H9 (cell line): ENCODE results near the gene MAN1A1. TPM values are rescaled to one million over a fixed set of nuclear protein-coding genes. Genes with fewer than 3 reads are reported as not detected.

Source experiments
- DNase-seq: peaks from one replicate; pipeline ENCODE4 v3.0.0-alpha.2; 2017
- H2AFZ ChIP-seq: one replicate; pipeline ENCODE4 v1.6.1; 2013; ENCODE audit warnings: mild to moderate bottlenecking, low read length, control low read depth, moderate library complexity
- H2AK5ac ChIP-seq: 2 replicates; pipeline ENCODE4 v1.6.1; 2013; ENCODE audit warnings: low read length, control low read depth, mixed read lengths; ENCODE audit not compliant: insufficient read length
- H2BK120ac ChIP-seq: one replicate; pipeline ENCODE4 v1.6.1; 2013; ENCODE audit warnings: low read depth, mild to moderate bottlenecking, low read length, control low read depth, inconsistent platforms; ENCODE audit not compliant: poor library complexity, severe bottlenecking
- H2BK12ac ChIP-seq: 2 replicates; pipeline ENCODE4 v1.6.1; 2013; ENCODE audit warnings: low read length, control low read depth, mixed read lengths, low read depth; ENCODE audit not compliant: insufficient read length
- H2BK15ac ChIP-seq: 2 replicates; pipeline ENCODE4 v1.6.1; 2013; ENCODE audit warnings: low read depth, low read length, control low read depth
- H2BK20ac ChIP-seq: one replicate; pipeline ENCODE4 v1.6.1; 2013; ENCODE audit warnings: low read depth, mild to moderate bottlenecking, low read length, control low read depth, inconsistent platforms; ENCODE audit not compliant: poor library complexity, severe bottlenecking
- H2BK5ac ChIP-seq: 2 replicates; pipeline ENCODE4 v1.6.1; 2013; ENCODE audit warnings: low read length, control low read depth, mixed read lengths; ENCODE audit not compliant: insufficient read length
- H3K14ac ChIP-seq: 2 replicates; pipeline ENCODE4 v1.6.1; 2013; ENCODE audit warnings: low read length, control low read depth; ENCODE audit not compliant: insufficient read depth
- H3K18ac ChIP-seq: 2 replicates; pipeline ENCODE4 v1.6.1; 2013; ENCODE audit warnings: low read depth, mild to moderate bottlenecking, mixed read lengths, low read length, control low read depth; ENCODE audit not compliant: insufficient read length
- H3K23ac ChIP-seq: 2 replicates; pipeline ENCODE4 v1.6.1; 2013; ENCODE audit warnings: low read length, control low read depth, mixed read lengths, low read depth; ENCODE audit not compliant: insufficient read length
- H3K23me2 ChIP-seq: 2 replicates; pipeline ENCODE4 v1.6.1; 2013; ENCODE audit warnings: low read depth, mild to moderate bottlenecking, mixed read lengths, low read length, control low read depth; ENCODE audit not compliant: insufficient read length, poor library complexity, severe bottlenecking
- H3K27ac ChIP-seq: 2 replicates; pipeline ENCODE4 v1.5.1; 2013; ENCODE audit warnings: low read length, control low read depth, mixed read lengths, low read depth; ENCODE audit not compliant: insufficient read length
- H3K27me3 ChIP-seq: 2 replicates; pipeline ENCODE4 v1.6.1; 2013; ENCODE audit warnings: low read length, control low read depth, inconsistent platforms; ENCODE audit not compliant: insufficient read depth
- H3K4ac ChIP-seq: 2 replicates; pipeline ENCODE4 v1.6.1; 2013; ENCODE audit warnings: low read depth, mild to moderate bottlenecking, control low read depth, inconsistent platforms, low read length, moderate library complexity
- H3K4me1 ChIP-seq: 2 replicates; pipeline ENCODE4 v1.6.1; 2013; ENCODE audit warnings: low read length, control low read depth, inconsistent platforms; ENCODE audit not compliant: insufficient read depth
- H3K4me2 ChIP-seq: 2 replicates; pipeline ENCODE4 v1.6.1; 2013; ENCODE audit warnings: low read length, control low read depth, mixed read lengths; ENCODE audit not compliant: insufficient read length, insufficient read depth
- H3K56ac ChIP-seq: 2 replicates; pipeline ENCODE4 v1.6.1; 2013; ENCODE audit warnings: low read depth, mild to moderate bottlenecking, mixed read lengths, low read length, control low read depth; ENCODE audit not compliant: insufficient read length
- H3K79me1 ChIP-seq: 2 replicates; pipeline ENCODE4 v1.6.1; 2013; ENCODE audit warnings: low read depth, mild to moderate bottlenecking, moderate library complexity, low read length, control low read depth, inconsistent platforms; ENCODE audit not compliant: insufficient read depth, poor library complexity, severe bottlenecking
- H3K79me2 ChIP-seq: 2 replicates; pipeline ENCODE4 v1.6.1; 2013; ENCODE audit warnings: low read length, control low read depth, inconsistent platforms; ENCODE audit not compliant: insufficient read depth
- H3K9ac ChIP-seq: 2 replicates; pipeline ENCODE4 v1.6.1; 2013; ENCODE audit warnings: low read length, control low read depth, mixed read lengths; ENCODE audit not compliant: insufficient read length; ENCODE audit errors: extremely low read depth
- H3K9me3 ChIP-seq: one replicate; pipeline ENCODE4 v1.6.1; 2013; ENCODE audit warnings: low read depth, low read length, inconsistent platforms; ENCODE audit not compliant: control insufficient read depth
- H3T11ph ChIP-seq: one replicate; pipeline ENCODE4 v1.6.1; 2013; ENCODE audit warnings: mild to moderate bottlenecking, low read length, control low read depth, inconsistent platforms
- H4K20me1 ChIP-seq: one replicate; pipeline ENCODE4 v1.6.1; 2013; ENCODE audit not compliant: control insufficient read depth, insufficient read length, insufficient read depth
- H4K5ac ChIP-seq: 2 replicates; pipeline ENCODE4 v1.6.1; 2013; ENCODE audit warnings: low read depth, mild to moderate bottlenecking, mixed read lengths, low read length, control low read depth; ENCODE audit not compliant: insufficient read length
- H4K8ac ChIP-seq: replicated peaks from 2 replicates; pipeline ENCODE4 v1.6.1; 2013; ENCODE audit warnings: low read length, control low read depth, mixed read lengths, low read depth; ENCODE audit not compliant: insufficient read length
- H4K91ac ChIP-seq: 2 replicates; pipeline ENCODE4 v1.6.1; 2013; ENCODE audit warnings: low read depth, mild to moderate bottlenecking, moderate library complexity, mixed read lengths, low read length, control low read depth; ENCODE audit not compliant: insufficient read length
- H3K27ac Mint-ChIP-seq, 3 experiments: 2 replicates in 2 of 3; 3 replicates in 1 of 3; pipeline ENCODE4 v1.8.0; 2020 to 2021; ENCODE audit warnings: mixed read lengths in 3 of 3, mild to moderate bottlenecking in 1 of 3, moderate library complexity in 1 of 3
- H3K27me3 Mint-ChIP-seq: 2 replicates; pipeline ENCODE4 v1.8.0; 2021; ENCODE audit warnings: low read depth, mild to moderate bottlenecking, moderate library complexity, mixed read lengths
- H3K36me3 Mint-ChIP-seq, 3 experiments: 2 replicates in 2 of 3; 3 replicates in 1 of 3; pipeline ENCODE4 v1.8.0; 2020 to 2021; ENCODE audit warnings: low read depth in 3 of 3, mixed read lengths in 3 of 3; ENCODE audit not compliant: insufficient read depth in 1 of 3
- H3K4me1 Mint-ChIP-seq, 2 experiments: 2 replicates each; pipeline ENCODE4 v1.8.0; 2020; ENCODE audit warnings: mixed read lengths in 2 of 2
- H3K4me3 Mint-ChIP-seq, 2 experiments: 2 replicates in 1 of 2; 3 replicates in 1 of 2; pipeline ENCODE4 v1.8.0; 2020 to 2021; ENCODE audit warnings: mild to moderate bottlenecking in 2 of 2, mixed read lengths in 2 of 2, moderate library complexity in 1 of 2
- H3K9me3 Mint-ChIP-seq, 2 experiments: 2 replicates in 1 of 2; 3 replicates in 1 of 2; pipeline ENCODE4 v1.8.0; 2020; ENCODE audit warnings: mild to moderate bottlenecking in 2 of 2, mixed read lengths in 2 of 2, moderate library complexity in 1 of 2
- CTCF ChIP-seq: fragments of 200-600 bp; sonication (generic); conservative IDR thresholded peaks from 3 replicates; pipeline ENCODE4 v1.8.0; 2021; ENCODE audit warnings: antibody characterized with exemption, mild to moderate bottlenecking
- WGBS: extraction: QIAGEN DNeasy Blood & Tissue Kit; methylation state at CpG from one replicate; pipeline ENCODE4 v1.1.7; 2013; ENCODE audit warnings: missing lambda C conversion rate, low lambda C conversion rate, mixed read lengths; ENCODE audit not compliant: insufficient read length; ENCODE audit errors: extremely low coverage; 5-methylcytosine and 5-hydroxymethylcytosine counted together
- total RNA-seq: library from RNA; stranded (reverse); gene quantifications from 2 replicates; pipeline ENCODE4 v1.2.1, GENCODE V29; 2021

The MAN1A1 gene
- total RNA-seq, 1 experiment from 2014 or later = 1.6 TPM

GRCh38 chr6:119370080-119370479 lies 20.5 kb upstream of the MAN1A1 start:
- Histone ChIP-seq H4K20me1 (no peaks in the 10 kb centered on the region), H3K56ac (no peak overlapping the region), H3K4ac (no peak overlapping the region), H3K9me3 (no peaks in the 10 kb centered on the region), H3K27me3 (no peaks in the 10 kb centered on the region), H4K8ac (no peak overlapping the region), H2AFZ (no peak overlapping the region), H4K91ac (no peak overlapping the region), H2AK5ac (no peak overlapping the region), H3K79me1 (no peaks in the 10 kb centered on the region), H3T11ph (no peak overlapping the region), H3K18ac (no peak overlapping the region), H3K4me2 (no peak overlapping the region), H3K9ac (no peak overlapping the region), H3K79me2 (no peaks in the 10 kb centered on the region), H2BK5ac (no peak overlapping the region), H3K27ac (no peak overlapping the region), H2BK15ac (no peak overlapping the region), H2BK20ac (no peak overlapping the region), H3K23me2 (no peaks in the 10 kb centered on the region), H3K14ac (no peak overlapping the region), H3K23ac (no peak overlapping the region), H2BK120ac (no peak overlapping the region), H2BK12ac (no peak overlapping the region), H4K5ac (no peak overlapping the region), H3K4me1 (no peaks in the 10 kb centered on the region; the same call in 1 of the 2 replicates)
- no peak for TF ChIP-seq CTCF
- H3K4me3 Mint-ChIP-seq = no peak overlapping the region
- H3K27ac Mint-ChIP-seq = no peak overlapping the region
- H3K9me3 Mint-ChIP-seq = no peaks in the 10 kb centered on the region
- H3K4me1 Mint-ChIP-seq = peaks cover 6 to 12% of the 10 kb centered on the region in 2 experiments
- H3K27me3 Mint-ChIP-seq = peaks cover 2% of the 10 kb centered on the region
- no peak for DNase-seq
- no peaks in the 10 kb centered on the region; a peak in 1 of 7 replicates for H3K36me3 Mint-ChIP-seq
- no CpG with 5 or more reads among the region's 3 CpGs for WGBS
